Mammary epithelial cell (primary cell): ENCODE measurements around the gene KRT76.

Experiments
- CTCF ChIP-seq, 2 donors: IDR thresholded peaks in 1 of 2; conservative IDR thresholded peaks in 1 of 2; 2 replicates each; pipeline ENCODE4 v1.5.1; 2011 to 2012; ENCODE audit warnings: inconsistent platforms in 2 of 2, low read length in 2 of 2, mild to moderate bottlenecking in 2 of 2, control low read depth in 1 of 2, low read depth in 1 of 2; ENCODE audit not compliant: insufficient read depth in 1 of 2; ENCODE audit errors: extremely low read depth in 1 of 2
- EZH2 ChIP-seq: IDR thresholded peaks from 2 replicates; pipeline ENCODE4 v1.6.1; 2012; ENCODE audit warnings: low read length, inconsistent platforms, borderline replicate concordance

DNA sequence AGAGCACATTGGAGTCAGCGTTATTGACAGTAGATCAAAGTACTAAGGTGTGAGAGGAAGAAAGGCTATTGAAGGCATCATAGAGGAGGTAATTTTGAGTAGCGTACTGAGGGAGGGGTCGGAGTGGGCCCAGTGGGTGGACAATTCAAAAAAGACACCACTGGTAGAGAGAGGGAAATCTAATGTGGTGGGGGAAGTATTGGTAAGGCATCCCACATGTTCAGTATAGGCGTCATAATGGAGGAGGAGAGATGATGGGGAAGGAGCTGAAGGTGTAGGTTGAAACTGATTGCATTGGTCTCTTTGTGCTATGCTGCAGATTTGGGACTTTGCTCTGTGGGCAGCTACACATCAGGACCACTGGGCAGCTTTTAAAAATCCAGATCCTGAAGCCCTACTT is 50.1 kb downstream of the KRT76 start:
- no peak for TF ChIP-seq CTCF (conservative IDR thresholded peaks at IDR 0.05 in 1 of 2, IDR thresholded peaks at IDR 0.05 in 1 of 2; ENCODE audit: extremely low read depth in 1 of 2, insufficient read depth in 1 of 2, low read depth in 1 of 2, low read length in 2 of 2)
- TF ChIP-seq EZH2 = no peak
